ENCODE data around the gene PSEN1.

PSEN1 gene

DNA sequence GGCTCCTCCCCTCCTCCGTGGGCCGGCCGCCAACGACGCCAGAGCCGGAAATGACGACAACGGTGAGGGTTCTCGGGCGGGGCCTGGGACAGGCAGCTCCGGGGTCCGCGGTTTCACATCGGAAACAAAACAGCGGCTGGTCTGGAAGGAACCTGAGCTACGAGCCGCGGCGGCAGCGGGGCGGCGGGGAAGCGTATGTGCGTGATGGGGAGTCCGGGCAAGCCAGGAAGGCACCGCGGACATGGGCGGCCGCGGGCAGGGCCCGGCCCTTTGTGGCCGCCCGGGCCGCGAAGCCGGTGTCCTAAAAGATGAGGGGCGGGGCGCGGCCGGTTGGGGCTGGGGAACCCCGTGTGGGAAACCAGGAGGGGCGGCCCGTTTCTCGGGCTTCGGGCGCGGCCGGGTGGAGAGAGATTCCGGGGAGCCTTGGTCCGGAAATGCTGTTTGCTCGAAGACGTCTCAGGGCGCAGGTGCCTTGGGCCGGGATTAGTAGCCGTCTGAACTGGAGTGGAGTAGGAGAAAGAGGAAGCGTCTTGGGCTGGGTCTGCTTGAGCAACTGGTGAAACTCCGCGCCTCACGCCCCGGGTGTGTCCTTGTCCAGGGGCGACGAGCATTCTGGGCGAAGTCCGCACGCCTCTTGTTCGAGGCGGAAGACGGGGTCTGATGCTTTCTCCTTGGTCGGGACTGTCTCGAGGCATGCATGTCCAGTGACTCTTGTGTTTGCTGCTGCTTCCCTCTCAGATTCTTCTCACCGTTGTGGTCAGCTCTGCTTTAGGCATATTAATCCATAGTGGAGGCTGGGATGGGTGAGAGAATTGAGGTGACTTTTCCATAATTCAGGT is at the start of gene PSEN1:
Gene PSEN1, plus strand, starts transcription at position 121 of the 839 bp plus-strand sequence. CDS start 11,513 bp downstream, outside the sequence.
- peak; percentile 98 to 99 (median 98) for DNase-seq (ENCODE audit: low read depth in 3 of 3)

DNA sequence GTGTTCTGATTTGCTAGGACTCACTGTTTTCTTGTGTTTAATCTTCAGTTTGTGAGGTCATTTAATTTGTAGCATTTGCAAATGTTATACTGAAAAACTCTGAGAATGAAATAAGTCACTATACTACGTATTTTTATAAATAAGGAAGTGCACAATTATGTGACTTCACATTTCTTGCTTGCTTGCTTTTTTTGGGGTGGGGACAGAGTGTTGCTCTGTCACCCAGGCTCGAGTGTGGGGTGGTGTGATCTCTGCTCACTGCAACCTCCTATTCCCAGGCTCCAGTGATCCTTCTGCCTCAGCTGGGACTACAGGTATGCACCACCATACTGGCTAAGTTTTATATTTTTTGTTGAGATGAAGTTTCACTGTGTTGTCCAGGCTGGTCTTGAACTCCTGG is 45.3 kb upstream of the PSEN1 start:
- DNase-seq (ENCODE audit: low read depth in 3 of 3) = no peak

DNA sequence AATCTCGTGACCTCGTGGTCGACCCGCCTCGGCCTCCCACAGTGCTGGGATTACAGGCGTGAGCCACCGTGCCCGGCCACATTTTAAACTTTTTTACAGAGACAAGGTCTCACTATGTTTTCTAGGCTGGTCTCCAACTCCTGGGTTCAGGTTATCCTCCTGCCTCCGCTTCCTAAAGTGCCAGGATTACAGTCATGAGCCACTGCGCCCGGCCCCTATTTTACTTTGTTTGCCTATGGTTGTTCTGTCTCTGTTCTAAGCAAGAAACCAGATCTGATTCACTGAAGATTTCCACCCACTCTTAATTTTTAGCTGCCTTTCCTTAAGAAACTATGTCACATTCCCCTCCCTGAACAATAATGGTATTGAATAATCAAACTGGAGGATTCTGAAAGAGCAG is 38.9 kb upstream of the PSEN1 start:
- no peak for DNase-seq (ENCODE audit: low read depth in 3 of 3)

DNA sequence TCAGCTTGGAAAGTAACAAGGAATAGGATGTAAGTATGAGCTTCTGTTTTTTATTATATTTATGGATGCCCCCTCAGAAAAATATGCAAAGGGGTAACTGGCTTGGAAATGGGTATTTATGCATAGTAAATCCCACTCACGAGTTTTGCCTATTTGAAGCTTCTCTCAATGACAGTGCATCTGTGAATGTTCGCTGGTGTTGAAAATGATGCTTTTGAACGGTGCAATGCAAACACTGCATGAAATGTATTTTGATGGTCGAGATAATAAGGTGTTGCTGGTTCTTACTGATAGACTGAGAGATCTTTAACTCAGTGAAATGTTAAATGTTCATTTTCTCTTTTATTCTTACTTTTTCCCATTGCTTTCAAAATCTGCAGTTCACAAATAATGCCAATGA is 36.0 kb upstream of the PSEN1 start:
- DNase-seq (ENCODE audit: low read depth in 3 of 3) = no peak

DNA sequence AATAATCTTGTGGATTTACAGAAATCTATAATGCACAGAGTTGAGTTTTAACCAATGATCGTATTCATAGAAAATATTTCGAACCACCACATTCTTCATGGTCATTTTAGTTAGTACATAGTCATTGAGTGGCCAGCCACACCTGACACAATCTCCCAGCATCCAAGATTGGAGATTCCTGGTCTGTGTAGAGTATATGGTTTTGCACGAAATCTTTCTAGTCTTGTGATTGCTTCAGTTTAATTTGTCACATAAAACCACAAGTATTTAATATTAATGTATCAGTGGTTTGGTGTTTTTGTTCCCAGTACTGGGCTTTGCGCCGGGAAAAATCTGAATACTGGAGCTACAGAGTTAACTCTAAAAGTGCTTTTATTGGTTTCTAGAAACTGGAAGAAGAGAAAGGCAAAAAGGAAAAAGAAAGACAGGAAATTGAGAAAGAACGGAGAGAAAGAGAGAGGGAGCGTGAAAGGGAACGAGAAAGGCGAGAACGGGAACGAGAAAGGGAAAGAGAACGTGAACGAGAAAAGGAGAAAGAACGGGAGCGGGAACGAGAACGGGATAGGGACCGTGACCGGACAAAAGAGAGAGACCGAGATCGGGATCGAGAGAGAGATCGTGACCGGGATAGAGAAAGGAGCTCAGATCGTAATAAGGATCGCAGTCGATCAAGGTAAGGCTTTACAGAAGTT is 33.4 kb upstream of the PSEN1 start:
- DNase-seq (ENCODE audit: low read depth in 3 of 3) = no peak

DNA sequence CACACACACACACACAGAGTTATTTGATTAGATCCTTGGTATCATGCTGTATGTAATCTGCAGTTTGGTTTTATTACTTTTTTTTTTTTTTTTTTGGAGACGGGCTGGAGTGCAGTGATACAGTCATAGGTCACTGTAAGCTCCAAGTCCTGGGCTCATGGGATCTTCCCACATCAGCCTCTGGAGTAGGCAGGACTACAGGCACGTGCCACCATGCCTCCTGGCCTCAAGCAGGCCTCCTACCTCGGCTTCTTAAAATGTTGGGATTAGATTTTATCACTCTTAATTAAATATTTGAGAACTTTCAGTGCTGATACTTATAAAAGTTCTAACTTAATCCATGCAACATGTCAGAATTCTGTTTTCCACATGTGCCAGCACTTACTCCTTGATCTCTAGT is 31.3 kb upstream of the PSEN1 start:
- DNase-seq (ENCODE audit: low read depth in 3 of 3) = no peak

DNA sequence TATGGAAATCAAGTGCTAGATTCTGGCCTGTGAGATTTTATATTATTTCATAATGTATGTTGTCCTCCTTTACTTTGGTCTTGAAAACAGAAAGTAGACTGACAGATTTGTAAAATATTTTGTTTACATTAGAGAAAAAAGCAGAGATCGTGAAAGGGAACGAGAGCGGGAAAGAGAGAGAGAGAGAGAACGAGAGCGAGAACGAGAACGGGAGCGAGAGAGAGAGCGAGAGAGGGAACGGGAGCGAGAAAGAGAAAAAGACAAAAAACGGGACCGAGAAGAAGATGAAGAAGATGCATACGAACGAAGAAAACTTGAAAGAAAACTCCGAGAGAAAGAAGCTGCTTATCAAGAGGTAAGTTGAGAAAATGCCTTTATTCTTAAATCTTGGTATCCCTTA is 30.6 kb upstream of the PSEN1 start:
- no peak for DNase-seq (ENCODE audit: low read depth in 3 of 3)

DNA sequence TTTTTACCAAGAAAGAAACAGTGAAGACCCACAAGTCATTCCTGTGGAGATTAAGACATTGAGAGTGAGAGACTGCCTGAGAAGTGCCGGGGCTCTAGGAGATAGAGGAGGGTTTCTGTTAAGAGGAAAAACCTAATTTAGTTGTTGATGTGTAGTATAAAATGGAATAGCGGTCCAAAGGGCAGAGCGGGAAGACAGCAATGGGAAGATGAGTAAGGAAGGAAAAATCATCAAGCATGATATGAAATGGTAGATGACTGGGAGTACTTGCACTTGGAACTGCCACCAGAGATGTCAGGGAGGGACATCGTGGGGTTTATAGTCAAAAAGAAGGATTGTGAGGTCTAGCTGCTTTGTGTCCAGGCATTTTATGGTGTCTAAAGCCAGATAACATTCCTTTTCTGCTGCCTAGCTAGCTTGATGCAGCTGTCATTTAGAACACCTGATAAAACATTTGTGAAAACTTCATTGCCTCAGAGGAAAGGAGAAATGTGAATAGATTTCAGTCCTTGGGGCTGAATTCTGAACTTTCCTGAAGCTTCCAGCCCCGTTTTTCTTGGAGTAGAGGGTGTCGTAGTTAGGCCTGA is 20.1 kb upstream of the PSEN1 start:
- DNase-seq (ENCODE audit: low read depth in 3 of 3) = no peak

DNA sequence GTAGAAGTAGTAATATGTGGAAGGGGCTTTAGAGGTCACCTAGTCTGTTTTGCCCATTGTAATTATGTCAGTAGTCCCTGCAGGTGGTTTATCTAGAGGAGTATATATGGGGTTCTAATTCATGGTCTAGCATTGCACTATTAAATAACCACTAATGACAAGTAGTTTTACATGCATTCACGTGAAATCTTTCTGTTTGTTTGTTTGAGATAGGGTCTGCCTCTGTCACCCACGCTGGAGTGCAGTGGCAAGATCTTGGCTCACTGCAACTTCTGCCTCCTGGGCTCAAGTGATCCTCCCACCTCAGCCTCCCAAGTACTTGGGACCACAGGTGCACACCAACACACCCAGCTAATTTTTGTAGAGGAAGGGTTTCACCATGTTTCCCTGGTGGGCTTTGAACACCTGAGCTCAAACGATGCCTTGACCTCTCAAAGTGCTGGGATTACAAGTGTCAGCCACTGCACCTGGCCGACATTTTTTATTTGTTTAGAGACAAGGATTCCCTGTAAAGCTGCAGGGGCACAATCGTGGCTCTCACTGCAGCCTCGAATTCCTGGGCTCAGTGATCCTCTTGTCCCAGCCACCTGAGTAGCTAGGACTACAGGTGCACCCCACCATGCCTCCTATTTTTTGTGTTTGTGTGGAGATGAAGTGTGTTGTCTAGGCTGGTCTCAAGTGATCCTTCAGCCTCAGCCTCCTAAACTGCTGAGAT is 12.0 kb upstream of the PSEN1 start:
- DNase-seq (ENCODE audit: low read depth in 3 of 3) = no peak

DNA sequence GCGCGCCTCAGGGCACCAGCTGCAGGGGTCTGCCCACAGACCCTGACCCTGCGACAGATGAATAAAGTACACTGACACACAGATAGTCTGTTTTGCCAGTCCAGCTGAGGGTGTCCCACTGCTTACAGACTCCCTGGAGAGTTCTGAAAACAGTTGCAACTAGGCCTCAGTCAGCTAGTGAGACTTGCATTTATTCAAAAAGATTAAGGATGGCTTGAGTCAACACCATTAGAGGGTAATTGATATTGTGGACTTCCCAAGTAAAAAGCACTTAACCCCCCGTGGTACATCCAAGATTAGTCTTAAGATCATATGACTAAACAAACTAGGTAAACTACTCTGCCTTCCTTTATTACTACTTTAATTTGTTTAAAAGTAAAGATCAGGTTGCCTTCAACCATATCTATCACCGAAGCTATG is 11.1 kb upstream of the PSEN1 start:
- DNase-seq (ENCODE audit: low read depth in 3 of 3) = no peak

DNA sequence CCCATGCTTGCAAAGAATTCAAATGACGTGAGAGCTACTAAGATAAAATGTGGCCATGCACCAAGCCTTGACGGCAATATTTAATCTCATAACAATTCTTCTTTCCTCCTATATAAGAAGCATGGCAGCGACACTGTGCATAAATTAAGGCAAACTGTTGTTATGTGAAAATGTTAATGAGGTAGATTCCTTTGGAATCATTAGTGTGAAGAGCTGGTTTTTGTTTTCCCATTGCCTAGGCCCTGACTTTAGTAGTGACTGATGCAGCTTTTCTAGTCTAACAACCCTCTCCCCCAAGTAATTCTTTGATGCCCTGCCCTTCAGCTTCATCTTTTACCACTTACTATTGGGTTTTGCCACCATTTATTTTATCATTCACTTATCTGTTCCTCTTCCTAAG is 10.6 kb upstream of the PSEN1 start:
- no peak for DNase-seq (ENCODE audit: low read depth in 3 of 3)

DNA sequence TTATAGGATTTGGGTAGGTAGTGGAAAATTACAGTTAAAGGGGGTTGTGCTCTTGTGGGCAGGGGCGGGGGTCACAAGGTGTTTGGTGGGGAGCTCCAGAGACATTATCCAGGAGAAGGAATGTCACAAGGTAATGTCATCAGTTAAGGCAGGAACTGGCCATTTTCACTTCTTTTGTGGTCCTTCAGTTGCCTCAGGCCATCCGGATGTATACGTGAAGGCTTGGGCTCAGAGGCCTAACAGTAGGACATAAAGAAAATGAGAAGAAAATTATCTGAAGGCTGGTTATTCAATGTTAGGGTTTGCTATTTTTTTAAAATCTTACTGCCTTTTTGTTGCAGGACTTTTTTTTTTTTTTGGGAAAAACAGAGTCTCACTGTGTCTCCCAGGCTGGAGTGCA is 2.5 kb upstream of the PSEN1 start:
- no peak for DNase-seq (ENCODE audit: low read depth in 3 of 3)

DNA sequence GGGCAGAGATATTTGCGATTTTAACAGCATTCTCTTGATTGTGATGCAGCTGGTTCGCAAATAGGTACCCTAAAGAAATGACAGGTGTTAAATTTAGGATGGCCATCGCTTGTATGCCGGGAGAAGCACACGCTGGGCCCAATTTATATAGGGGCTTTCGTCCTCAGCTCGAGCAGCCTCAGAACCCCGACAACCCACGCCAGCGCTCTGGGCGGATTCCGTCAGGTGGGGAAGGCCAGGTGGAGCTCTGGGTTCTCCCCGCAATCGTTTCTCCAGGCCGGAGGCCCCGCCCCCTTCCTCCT is 271 bp upstream of the PSEN1 start:
- DNase-seq (ENCODE audit: low read depth in 3 of 3) = no peak

DNA sequence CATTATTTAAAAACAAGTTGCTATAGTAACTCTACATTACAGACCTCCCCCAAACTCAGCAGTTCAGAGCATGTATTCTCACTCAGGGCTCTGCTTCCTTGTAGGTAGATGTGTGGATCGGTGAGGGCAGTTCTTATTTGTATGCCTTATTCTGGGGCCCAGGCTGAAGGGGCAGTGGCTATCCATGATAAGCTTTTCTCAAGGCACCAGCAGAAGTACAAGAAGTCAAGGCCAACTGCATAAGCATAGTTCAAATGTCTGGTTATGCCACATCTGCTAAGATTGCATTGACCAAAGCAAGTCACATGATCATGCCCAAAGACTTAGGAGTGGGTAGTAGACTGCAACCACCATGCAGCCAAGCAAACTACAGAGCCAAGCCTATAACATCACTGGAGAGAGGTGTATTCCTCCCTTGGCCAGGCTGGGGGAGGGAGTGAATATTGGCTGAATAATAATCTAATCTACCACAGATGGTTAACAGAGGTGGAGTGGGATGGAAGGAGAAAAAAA is 4.6 kb downstream of the PSEN1 start:
- no peak for DNase-seq (ENCODE audit: low read depth in 3 of 3)

DNA sequence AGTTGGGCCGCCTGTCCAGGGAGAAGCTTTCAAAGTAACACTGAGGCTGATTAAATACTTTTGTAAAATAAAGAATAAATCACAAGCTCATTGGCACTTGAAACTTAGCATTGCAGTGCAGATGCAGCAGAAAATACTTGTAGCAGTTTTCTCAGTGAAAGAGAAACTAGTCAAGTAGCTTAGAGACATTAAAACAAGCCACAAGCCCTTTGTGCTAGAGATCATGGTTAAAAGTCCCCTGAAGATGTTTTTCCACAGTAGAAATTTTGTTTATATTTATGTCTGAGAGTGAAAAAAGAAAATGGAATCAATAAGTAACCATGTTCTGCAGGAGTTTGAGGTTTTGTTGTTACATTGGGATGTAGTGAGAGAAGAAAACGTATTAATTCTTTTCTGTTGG is 5.9 kb downstream of the PSEN1 start:
- no peak for DNase-seq (ENCODE audit: low read depth in 3 of 3)

DNA sequence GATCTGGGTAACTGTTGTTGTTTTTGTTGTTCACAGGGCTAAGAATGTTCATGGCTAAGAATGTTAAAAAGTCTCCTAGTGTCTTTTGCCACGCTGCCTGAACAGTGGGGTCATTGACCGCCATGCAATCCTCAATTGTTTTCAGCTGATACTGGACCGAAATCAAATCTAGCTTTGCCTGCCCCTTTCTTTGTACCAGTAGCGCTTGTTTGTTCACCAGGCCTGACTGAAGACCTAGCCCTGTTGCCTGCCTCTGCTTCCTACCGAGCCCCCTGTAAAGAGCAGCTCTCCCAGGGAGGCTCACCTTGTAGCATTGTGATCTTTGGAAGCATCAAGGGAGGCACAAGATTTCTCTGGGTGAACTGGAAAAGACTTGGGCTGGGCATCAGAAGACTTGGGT is 6.7 kb downstream of the PSEN1 start:
- DNase-seq (ENCODE audit: low read depth in 3 of 3) = no peak

DNA sequence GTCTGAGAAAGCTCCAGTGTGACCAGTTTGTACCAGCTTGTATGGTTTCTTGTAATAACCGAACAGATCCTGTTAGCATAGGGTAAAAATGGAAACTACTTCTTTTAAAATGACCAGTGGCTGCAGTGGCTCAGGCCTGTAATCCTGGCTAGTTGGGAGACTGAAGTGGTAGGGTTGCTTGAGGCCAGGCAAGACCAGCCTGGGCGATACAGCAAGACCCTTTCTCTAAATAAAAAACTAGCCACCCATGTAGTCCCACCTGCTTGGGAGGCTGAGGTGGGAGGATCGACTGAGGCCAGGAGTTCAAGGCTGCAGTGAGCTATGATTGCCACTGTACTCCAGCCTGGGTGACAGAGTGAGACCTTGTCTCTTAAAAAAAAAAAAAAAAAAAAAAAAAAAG is 7.3 kb downstream of the PSEN1 start:
- no peak for DNase-seq (ENCODE audit: low read depth in 3 of 3)

DNA sequence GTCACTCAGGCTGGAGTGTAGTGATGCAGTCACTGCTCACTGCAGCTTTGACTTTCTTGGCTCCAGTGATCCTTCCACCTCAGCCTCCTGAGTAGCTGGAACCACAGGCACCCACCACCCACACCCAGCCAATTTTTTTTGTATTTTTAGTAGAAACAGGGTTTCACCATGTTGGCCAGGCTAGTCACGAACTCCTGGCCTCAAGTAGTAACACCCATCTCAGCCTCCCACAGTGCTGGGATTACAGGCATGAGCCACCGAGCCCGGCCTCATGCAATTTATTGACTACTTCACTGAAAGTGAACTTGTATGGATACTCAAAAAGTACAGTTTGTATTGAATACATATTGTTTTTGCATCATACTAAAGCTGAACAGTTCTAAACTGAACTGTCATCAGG is 9.1 kb downstream of the PSEN1 start:
- DNase-seq (ENCODE audit: low read depth in 3 of 3) = no peak

DNA sequence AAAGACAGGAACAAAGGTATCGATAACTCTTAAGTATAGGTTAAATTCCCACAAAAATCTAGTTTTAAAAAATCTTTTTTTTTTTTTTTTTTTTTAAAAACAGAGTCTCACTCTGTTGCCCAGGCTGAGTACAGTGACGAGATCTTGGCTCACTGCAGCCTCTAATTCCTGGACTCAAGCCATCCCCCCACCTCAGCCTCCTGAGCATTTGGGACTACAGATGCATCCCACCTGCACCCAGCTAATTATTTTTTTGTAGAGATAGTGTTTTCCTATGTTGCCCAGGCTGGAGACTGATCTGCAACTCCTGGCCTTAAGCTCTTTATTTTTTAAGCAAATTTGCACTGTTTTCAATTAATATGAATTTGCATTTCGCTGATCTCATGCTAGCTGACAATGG is 9.8 kb downstream of the PSEN1 start:
- DNase-seq (ENCODE audit: low read depth in 3 of 3) = no peak

DNA sequence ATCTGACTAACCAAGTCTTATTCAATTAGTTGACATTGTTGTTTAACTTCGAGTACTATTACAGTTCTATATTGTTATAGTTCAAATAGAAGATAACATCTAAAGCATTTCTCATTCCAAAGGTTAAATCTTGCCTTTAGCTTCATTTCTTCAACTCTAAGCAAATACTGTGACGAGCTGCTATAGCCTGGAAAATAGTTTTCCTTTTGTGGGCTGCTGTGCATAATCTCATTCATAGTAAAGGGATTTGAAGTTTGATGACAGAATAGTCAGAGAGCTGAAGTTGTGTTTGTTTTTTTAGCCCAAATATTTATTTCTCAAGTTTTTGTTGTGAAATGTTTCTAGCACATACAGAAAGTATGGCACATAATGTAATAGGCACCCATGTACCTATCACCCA is 13.4 kb downstream of the PSEN1 start:
- no peak for DNase-seq (ENCODE audit: low read depth in 3 of 3)

DNA sequence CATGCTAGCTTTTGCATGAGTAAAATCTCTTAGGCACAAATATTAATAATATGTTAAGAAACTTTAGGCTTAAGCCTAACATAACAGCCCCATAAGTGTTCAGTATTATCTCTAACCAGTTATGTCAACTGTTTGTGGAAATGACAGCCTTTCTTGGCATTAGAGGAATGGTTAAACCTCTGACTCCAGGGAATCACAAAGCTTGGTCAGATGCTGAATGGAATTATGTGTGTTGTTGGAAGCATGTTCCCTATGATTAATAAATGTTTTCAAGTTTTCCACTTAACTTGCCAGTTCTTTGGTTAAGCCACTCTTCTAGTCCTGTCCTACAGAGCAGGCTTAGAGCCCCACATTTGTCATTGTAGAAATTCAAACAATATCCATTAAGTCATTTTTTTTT is 17.0 kb downstream of the PSEN1 start:
- DNase-seq (ENCODE audit: low read depth in 3 of 3) = no peak

DNA sequence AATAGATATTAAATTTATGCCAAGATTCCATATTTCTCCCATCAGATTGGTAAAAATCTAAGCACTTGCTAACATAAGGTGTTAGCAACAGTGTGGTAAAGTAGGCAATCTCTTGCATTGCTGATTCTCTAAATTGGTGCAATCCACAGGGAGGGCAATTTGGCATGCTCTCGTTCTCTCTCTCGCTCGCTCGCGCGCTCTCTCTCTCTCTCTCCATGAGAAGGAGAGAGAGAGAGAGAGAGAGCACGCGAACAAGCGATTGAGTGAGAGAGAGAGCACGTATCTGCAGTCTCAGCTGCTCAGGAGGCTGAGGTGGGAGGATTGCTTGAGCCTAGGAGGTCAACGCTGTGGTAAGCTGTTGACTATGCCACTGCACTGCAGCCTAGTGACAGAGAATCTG is 25.9 kb downstream of the PSEN1 start:
- no peak for DNase-seq (ENCODE audit: low read depth in 3 of 3)

All from stimulated activated CD4-positive, alpha-beta T cell treated with anti-CD3 and anti-CD28 coated beads, TNF-alpha, amount 100 ng/mL, for 4 hours (primary cell).